ENCODE measurements around the gene IMMP2L.

GRCh38 chr7:110831419-110831818 lies 730.9 kb downstream of the IMMP2L start:
- TF ChIP-seq REST (IDR thresholded peaks at IDR 0.05; ENCODE audit: low read depth, low read length) (no peak), RAD21 (IDR thresholded peaks at IDR 0.05; ENCODE audit: low read length) (no peak), USF2 (IDR thresholded peaks at IDR 0.05; ENCODE audit: borderline replicate concordance, low read depth, low read length) (no peak), CTCF (IDR thresholded peaks at IDR 0.05) (no peak), TCF12 (IDR thresholded peaks at IDR 0.05) (no peak), YY1 (IDR thresholded peaks at IDR 0.05; ENCODE audit: low read depth) (no peak), POLR2AphosphoS5 (IDR thresholded peaks at IDR 0.05; ENCODE audit: low read depth, low read length) (no peak), FOXJ3 (CRISPR knock-in tag; IDR thresholded peaks at IDR 0.05) (no peak), TAF1 (IDR thresholded peaks at IDR 0.05; ENCODE audit: borderline replicate concordance, low read depth, low read length) (no peak)

Data from SK-N-SH (cell line).